ENCODE data around the gene PCBP3. TPM values are rescaled to one million over a fixed set of nuclear protein-coding genes. Genes with fewer than 3 reads are reported as not detected.
"Not testable (repeated sequence)": the region's sequence is repeated elsewhere in the genome, so short reads cannot be mapped to it uniquely, and the experiment has no call there.

PCBP3 gene
- total RNA-seq, 1 donor from 2014 or later = 3.8 TPM

GRCh38 chr21:45719177-45719802, 75.8 kb downstream of the PCBP3 start:
- ATAC-seq = no peak
- Histone ChIP-seq H3K4me1 (no peaks in the 10 kb centered on the region), H3K4me3 (no peak overlapping the region), H3K27ac (no peak overlapping the region), H3K27me3 (no peaks in the 10 kb centered on the region), H3K36me3 (no peaks in the 10 kb centered on the region), H3K9me3 (no peaks in the 10 kb centered on the region)
- no peak for DNase-seq
- no peak for TF ChIP-seq CTCF (IDR thresholded peaks at IDR 0.05)
- intact Hi-C loops (cut with DNase I) = no loop called here

- H3K4me3 ChIP-seq; H3K36me3 ChIP-seq; H3K4me1 ChIP-seq; H3K27me3 ChIP-seq; ATAC-seq; intact Hi-C loops (cut with DNase I); H3K9me3 ChIP-seq; H3K27ac ChIP-seq; DNase-seq: not testable (repeated sequence)
Observed at GRCh38 chr21:45720204-45720603, 76.7 kb downstream of the PCBP3 start.

GRCh38 chr21:45721671-45722070, 78.1 kb downstream of the PCBP3 start:
- no peak for DNase-seq
- H3K36me3 ChIP-seq = no peaks in the 10 kb centered on the region
- no peaks in the 10 kb centered on the region for H3K27me3 ChIP-seq
- ATAC-seq = no peak
- H3K9me3 ChIP-seq = no peaks in the 10 kb centered on the region
- H3K27ac ChIP-seq = no peak overlapping the region
- H3K4me3 ChIP-seq = no peak overlapping the region
- intact Hi-C loops (cut with DNase I) = no loop called here
- H3K4me1 ChIP-seq = no peaks in the 10 kb centered on the region
- no peak for TF ChIP-seq CTCF (IDR thresholded peaks at IDR 0.05)

- ATAC-seq = no peak
- Histone ChIP-seq H3K4me3 (no peak overlapping the region), H3K4me1 (no peaks in the 10 kb centered on the region), H3K9me3 (no peaks in the 10 kb centered on the region), H3K27ac (no peak overlapping the region), H3K36me3 (no peaks in the 10 kb centered on the region), H3K27me3 (no peaks in the 10 kb centered on the region)
- intact Hi-C loops (cut with DNase I) = no loop called here
- DNase-seq = no peak
- no peak for TF ChIP-seq CTCF (IDR thresholded peaks at IDR 0.05)
Observed at GRCh38 chr21:45723049-45723958, 79.8 kb downstream of the PCBP3 start.

GRCh38 chr21:45724345-45724961, 80.9 kb downstream of the PCBP3 start:
- intact Hi-C loops (cut with DNase I) = no loop called here
- Histone ChIP-seq H3K27me3 (no peaks in the 10 kb centered on the region), H3K27ac (no peak overlapping the region), H3K9me3 (no peaks in the 10 kb centered on the region), H3K4me3 (no peak overlapping the region), H3K36me3 (no peaks in the 10 kb centered on the region), H3K4me1 (no peaks in the 10 kb centered on the region)
- DNase-seq (no peak), ATAC-seq (no peak)
- no peak for TF ChIP-seq CTCF (IDR thresholded peaks at IDR 0.05)
